Activated T-cell treated with anti-CD3 and anti-CD28 coated beads for 24 hours (primary cell): ENCODE results near the gene RASA4B.
"Not testable (repeated sequence)": the region's sequence is repeated elsewhere in the genome, so short reads cannot be mapped to it uniquely, and the experiment has no call there.

Source experiments
- DNase-seq: peaks from one replicate; pipeline ENCODE4 v3.0.0-alpha.2; 2020; ENCODE audit warnings: low read depth

The RASA4B gene

DNA sequence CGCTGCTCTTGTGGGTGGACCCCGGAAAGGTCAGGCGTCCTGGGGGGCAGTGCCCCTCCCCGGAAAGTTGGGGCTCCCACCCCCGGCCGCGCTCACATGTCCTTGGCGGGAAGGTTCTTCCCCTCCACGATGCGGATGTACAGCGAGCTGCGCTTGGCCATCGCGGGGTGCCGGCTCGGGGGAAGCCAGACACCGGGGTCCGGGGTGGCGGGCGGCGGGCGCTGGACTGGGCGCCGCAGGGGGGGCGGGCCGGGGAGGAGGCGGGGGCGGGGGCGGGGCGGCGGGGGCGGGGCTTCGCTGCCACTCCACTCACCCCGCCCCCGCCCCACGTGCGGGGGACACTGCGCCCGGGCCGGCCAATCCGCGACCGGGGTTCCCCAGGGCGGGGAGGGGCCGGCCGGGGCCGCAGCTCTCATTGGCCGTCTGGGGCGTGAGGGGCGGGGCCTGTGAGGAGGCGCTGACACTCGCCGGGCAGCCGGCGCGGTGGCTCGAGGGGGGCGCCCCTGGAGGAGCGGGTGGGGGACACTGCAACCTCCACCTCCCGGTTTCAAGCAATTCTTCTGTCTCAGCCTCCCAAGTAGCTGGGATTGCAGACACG lies at the start of gene RASA4B:
Gene RASA4B (minus strand): TSS at position 228 of the 598 bp plus-strand sequence. CDS start 67 bp downstream, at position 161.
- not testable (repeated sequence) for DNase-seq

DNA sequence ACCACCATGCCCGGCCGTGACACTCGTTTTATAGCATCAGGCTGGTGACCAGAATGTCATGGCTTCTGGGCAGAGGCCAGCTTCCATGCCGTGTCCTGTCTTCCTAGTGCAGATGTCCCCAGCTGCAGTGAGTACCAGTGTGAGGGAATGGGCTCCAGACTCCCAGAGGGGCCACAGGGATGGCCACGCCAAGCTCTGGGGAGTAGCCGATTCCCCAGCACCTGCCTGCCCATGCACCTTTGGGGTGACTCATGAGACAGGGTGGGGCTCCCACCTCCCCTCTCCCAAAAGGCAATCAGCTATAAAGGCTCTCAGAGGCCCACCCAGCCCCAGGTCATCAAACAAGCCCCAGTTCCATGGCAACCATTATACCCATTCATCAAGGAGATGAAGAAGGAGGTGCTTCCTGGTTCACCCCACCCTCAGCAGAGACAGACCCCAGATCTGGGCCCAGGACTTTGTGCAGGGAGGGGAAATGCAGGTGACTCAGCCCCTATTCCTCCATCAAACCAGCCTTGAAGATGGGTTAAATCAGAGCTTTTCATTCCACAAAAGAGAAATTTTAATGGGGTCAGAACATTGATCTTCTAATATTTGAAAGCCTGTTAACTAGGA lies 33.3 kb upstream of the RASA4B start, which contains the start of gene SPDYE2:
Gene SPDYE2 (plus strand): TSS at position 419 of the 615 bp plus-strand sequence. CDS start 2,030 bp downstream, outside the sequence.
- DNase-seq = not testable (repeated sequence)

DNA sequence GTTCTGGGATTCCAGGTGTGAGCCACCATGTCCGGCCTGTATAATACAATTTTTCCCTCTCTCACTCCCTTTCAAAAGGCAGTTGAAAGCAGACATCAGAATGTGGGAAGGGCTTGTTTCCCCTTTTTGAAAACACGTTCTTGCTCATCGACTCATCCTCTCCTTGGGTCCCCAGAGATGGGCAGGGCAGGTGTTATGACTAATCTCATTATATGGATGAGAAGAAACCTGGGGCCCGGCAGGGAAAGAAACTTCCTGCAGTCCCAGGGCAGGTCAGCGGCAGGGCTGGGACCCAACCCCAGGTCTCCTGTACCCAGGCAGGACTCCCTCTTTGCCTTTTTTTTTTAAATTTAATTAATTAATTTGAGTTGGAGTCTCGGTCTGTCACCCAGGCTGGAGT lies 28.8 kb upstream of the RASA4B start:
- not testable (repeated sequence) for DNase-seq

DNA sequence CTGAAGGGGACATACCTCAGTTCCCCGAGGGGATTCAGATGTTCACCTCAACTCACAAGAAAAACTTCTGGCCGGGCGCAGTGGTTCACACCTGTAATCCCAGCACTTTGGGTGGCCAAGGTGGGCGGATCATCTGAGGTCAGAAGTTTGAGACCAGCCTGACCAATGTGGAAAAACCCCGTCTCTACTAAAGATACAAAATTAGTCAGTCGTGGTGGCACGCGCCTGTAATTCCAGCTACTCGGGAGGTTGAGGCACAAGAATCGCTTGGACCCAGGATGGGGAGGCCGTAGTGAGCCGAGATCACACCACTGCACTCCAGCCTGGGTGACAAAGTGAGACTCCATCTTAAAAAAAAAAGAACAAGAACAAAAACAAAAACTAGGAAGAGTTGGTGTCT lies 27.7 kb upstream of the RASA4B start:
- not testable (repeated sequence) for DNase-seq

DNA sequence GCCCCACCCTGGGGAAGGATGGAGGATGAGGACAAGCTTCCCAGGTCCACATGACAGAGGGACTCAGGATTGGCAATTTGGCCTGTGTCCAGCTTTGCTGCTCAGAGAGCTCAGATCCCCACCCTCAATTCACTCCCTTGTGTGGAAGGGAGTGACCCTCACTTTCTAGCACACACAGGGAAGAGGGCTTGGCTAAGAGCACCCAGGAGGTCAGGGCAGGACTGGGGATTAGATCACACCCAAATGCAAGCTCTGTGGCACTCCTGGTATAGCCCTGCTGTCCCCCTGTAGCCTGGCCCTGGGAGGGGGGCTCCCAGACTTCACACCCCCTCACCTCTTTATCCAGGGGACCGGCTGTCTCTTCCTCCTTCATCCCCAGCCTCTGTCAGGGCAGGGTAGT lies 26.8 kb upstream of the RASA4B start:
- not testable (repeated sequence) for DNase-seq

DNA sequence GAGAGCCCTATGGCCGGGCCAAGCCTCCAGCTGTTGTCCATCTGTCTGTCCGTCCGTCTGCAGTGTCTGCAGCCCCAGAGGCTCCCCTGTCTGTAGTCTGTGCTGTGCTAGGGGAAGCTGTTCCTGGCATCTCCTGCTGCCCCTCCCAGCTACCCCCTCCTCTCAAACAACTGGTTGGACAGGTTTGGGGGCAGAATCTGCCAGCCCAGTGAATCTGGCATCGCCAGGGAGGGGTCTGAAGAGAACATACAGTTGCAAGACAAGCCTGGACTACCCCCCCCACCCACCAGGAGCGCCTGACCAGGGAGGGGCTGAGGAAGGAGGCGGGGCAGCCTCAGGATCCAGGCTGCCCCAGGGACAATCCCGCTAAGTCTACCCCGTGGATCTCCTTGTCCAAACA lies 26.0 kb upstream of the RASA4B start, which contains the start of gene UPK3BL2:
Gene UPK3BL2 (minus strand): TSS at position 101 of the 400 bp plus-strand sequence. CDS start 60 bp downstream, at position 41.
- not testable (repeated sequence) for DNase-seq

DNA sequence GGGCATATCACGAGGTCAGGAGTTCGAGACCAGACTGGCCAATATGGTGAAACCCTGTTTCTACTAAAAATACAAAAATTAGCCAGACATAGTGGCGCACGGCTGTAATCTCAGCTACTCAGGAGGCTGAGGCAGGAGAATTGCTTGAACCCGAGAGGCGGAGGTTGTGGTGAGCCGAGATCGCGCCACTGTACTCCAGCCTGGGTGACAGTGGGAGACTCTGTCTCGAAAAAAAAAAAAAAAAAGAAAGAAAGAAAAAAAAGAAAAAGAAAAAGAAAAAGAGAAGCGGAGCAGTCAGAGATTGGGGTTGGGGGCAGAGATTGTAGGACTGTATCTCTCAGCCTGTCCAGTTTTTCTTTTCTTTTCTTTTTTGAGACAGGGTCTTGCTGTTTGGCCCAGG lies 25.2 kb upstream of the RASA4B start:
- not testable (repeated sequence) for DNase-seq

DNA sequence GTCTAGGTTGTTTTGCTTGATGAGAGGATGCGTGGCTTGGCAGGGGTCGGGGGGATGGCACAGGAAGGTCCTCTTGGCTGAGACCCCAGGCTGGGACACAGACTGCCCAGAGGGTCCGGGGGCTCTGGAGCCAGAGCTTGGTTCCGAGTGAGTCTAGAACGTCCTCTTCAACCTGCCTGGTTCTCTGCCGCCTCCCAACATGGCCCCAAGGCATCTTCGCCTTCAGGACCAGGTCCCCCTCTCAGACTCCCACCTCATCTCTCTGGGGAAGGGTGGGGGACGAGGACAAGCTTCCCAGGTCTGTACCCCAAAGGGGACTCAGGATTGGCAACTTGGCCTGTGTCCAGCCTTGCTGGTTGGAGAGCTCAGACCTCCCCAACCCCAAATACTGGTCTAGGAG lies 24.5 kb upstream of the RASA4B start:
- DNase-seq = not testable (repeated sequence)

DNA sequence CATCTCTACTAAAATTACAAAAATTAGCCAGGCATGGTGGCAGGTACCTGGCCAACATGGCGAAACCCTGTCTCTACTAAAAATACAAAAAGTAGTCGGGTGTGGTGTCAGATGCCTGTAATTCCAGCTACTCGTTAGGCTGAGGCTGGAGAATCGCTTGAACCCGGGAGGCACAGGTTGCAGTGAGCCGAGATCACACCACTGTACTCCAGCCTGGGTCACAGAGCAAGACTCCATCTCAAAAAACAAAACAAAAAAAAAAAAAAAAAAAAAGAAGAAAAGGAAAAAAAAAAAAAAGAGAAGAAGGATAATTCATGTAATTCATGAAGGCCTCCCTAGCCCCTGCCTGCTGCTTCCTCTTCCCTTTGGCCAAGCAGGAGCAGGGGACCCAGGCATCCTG lies 23.0 kb upstream of the RASA4B start:
- not testable (repeated sequence) for DNase-seq

DNA sequence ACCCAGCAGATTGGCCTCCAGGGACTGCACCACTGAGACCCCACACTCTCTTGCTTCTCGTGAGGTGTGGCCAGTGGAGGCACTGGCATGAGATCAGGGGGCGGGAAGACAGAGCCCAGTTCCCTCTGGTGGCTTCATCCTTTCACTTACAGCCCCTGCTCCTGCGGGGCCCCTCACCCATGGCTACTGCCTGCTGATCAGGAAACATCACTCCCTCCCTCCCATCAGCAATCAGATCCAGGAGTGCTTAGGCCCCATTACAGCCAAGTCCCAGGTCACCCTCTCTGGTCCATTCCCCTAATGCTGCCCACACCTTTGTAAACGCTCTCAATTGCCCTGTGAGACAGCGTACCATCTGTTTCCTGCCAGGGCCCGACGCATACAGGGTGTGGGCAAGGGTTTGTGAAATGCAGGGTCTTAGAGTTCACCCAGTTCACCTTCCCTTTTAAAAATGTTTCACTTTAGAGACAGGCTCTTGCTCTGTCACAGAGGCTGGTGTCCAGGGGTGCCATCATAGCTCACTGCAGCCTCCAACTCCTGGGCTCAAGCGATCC lies 17.6 kb upstream of the RASA4B start:
- not testable (repeated sequence) for DNase-seq

DNA sequence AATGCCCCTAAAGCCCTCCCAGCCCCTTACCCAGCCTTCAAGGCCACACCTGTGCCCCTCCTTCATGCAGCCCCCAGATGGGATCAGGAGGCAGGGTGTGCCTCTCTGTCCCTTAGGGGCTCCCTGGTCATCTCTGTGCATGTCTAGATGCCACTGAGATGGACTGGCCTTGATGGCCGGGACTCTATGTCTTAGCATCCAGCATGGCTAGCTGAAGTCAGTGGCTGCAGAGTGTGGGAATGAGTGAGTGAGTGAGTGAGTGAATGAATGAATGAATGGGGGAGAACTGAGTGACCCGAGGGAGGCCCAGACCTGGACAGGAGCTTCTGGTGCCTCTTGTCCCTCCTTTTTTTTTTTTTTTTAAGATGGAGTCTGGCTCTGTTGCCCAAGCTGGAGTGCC lies 14.6 kb upstream of the RASA4B start:
- DNase-seq = not testable (repeated sequence)

DNA sequence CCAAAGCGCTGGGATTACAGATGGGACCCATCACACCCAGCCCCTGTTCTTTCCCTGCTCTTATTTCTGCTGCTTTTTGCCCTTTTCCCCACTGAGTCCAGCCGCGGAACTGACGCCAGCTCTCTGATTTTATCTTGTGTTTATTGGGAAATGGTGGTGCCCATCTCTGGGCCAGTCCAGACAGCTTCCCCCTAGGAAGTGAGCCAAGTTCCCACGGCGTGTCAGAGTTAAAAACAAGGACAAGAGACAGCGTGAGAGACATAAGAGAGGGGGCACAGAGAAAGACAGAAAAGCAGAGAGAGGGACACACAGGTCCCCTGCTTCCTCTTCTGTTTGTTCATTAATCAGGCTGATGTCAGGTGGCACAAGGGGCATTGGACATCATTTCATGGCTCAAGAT lies 14.0 kb upstream of the RASA4B start:
- not testable (repeated sequence) for DNase-seq

DNA sequence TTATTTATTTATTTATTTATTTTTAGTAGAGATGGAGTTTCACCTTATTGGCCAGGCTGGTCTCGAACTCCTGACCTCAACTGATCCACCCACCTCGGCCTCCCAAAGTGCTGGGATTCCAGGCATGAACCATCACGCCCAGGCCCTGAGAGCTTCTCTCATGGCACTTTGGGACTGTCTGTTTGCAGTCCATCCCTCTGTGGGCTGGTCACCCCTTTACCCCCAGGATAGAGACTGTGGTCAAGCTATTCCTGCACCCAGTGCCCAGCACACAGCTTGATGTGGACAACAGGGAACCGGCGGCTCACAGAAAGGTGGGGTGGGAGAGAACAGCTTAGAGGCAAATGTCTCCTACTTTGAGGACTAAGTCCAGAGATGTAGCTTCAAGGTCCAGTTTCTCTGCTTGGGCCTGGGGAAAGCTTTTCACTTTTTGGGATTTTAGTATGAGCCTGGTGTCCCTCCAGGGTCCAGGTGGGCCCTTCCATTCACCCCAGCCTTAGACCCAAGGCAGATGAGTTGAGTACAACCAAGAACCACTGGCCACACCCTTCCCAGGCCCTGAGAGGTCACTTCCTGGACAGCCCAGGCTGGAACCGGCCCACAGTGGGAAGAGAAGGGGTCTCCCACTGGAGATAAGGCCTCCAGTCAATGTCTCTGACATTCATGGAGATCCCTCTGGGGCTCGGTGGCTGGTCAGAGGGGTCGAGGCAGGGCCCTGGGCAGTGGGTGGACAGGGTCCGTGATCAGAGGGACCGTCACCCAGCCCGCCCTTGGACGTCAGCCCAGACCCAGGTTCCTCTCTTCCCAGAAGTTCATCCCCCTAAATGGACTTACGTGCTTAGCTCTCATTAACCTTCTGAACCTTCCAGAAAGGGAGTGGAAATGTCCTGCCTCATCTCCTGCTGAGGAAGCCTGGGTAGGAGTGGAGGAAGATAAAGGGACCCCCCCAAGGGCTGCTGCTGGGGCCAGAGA lies 10.5 kb upstream of the RASA4B start:
- DNase-seq = not testable (repeated sequence)

DNA sequence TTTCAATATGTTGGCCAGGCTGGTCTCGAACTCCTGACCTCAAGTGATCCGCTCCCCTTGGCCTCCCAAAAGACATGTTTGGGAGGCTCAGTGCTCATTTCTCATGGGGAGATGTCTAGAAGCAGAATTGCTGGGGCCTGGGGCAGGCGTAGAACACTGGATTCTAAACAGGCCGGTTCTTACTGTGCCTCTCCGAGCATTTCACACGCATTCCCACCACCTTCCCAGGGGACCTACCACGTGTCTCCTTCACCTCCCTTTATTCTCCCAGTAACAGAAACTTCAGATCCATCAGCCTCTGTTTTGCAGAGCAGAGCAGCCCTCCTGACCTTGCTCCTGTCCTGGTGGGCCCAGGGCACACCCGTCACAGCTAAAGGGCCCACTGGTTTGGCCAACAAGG lies 9.6 kb upstream of the RASA4B start:
- not testable (repeated sequence) for DNase-seq

DNA sequence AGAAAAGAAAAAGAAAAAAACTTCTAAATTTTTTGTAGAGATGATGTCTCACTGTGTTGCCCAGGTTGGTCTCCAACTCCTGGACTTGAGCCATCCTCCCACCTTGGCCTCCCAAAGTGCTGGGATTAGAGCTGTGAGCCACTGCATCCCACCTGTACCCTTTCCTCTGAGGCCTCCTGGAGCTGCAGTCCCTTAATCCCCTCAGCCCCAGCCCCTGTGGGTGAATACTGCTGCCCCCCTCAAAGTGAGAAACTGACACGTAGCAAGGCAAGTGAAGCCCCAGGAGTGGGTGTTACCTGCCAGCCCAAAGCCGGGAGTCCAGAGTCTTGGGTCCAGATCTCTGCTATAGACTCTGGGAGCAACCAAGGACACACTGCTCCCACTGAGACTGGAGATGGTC lies 7.2 kb upstream of the RASA4B start:
- not testable (repeated sequence) for DNase-seq

DNA sequence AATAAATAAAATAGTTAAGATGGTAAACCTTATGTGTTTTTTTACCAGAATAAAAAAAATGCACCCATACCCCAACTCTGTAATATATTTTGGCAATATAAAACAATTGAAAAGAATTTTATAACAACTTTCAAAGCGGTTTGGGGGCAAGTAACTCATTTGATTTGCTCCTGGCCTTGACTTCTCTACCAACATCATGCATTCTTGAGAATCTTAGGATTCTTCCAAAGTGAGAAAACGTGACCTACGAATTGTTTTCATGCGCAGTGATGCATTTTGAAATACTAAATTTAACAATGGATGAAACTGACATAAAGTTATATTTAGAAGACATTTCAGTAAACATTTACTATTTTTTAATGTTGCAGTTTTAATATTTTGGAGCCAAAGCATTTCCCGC lies 3.2 kb upstream of the RASA4B start:
- not testable (repeated sequence) for DNase-seq

DNA sequence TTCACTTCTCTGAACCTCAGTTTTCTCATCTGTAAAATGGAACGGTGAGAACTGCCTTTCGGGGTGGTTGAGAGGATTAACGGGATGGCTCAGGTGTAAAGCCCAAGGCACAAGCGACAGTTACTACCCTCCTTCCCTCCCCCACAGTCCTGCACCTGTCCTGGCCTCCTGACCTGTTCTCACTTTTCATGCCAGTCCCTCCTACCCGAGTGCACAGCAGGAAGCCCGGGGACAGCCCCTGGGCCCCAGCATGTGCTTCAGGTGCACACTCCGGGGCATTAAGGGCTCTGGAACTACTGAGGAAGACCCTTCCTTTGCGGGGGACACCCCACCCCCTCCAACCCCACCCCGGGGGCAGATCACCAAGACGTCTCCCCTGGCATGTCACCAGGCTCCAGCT lies 626 bp downstream of the RASA4B start:
- DNase-seq = not testable (repeated sequence)

DNA sequence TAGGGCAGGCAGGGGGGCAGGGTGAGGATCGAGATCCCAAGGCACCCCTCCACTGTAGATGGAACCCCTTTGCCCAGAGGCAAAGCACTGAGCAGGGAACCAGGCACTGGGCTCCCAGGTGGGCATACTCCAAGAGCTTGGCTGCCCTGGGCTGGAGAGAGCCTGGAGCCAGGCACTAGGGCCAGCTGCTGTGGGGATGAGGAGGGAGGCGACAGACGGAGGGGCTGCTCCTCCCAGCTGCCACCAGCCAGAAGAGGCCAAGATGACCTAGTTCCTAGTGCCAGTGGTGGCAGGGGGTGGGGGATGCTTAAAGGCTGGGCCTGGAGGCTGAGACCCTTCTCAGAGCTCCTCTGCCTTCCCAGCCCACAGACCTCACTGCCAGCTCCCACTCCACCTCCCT lies 1.7 kb downstream of the RASA4B start:
- not testable (repeated sequence) for DNase-seq

DNA sequence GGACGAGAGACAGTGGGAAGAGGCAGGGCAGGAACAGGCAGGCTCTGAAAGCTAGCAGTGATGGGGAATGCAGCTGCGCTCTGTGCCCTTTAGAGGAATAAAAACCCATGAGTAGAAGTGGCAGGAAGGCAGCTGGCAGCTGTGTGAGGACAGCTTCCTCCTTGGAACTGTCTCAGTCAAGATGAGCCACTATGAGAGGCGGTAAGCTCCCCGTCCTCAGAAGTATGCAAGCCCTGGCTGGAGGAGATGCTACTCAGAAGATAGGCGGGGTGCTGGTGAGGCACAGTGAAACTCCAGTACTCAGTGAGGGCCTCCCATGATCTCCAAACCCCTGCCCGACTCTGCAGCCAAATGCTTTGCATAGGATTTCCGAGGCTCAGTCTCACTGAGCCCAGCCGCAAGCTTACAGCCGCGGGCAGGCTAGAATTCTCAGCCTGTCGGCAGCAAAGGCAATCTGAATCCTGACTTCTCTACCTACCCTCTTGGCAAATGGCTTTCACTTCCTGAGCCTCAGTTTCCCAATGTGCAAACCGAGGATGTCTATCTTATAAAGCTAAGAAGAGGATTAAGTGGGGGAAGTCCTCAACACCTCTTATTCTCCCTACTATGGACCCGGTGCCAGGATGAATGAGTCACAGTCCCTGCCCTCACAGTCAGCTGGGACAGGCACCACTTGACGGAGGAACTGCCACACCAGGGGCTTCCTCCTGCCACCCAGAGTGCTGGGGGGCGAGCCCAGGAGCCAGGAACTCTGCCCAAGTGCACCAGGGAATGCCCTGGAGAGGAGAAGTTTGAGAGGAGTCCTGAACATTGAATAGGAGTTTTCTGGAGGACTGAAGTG lies 2.5 kb downstream of the RASA4B start:
- DNase-seq = not testable (repeated sequence)

DNA sequence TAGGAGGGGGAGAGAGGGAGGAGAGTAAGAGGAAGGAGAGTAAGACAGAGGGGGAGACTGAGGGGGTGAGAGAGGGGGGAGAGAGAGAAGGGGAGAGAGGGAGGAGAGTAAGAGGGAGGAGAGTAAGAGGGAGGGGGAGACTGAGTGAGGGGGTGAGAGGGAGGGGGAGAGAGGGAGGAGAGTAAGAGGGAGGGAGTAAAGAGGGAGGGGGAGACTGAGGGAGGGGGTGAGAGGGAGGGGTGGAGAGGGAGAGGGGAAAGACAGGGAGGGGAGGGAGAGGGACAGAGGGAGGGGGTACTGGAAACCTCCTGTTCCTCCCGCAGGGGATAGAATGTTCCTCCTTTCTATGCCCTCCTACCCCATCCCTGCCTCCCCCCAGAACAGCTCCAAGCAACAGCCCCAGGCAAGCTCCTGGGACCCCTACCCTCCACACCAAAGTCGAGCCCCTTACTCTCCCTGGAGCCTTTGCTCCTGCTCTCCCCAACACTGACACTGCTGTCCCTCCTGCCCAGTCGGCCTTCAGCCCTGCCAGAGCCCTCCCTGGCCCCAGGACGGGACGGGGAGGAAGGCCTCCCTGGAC lies 4.8 kb downstream of the RASA4B start:
- DNase-seq = not testable (repeated sequence)
